ENCODE measurements around the gene DYNLT1. TPM values are rescaled to one million over a fixed set of nuclear protein-coding genes. Genes with fewer than 3 reads are reported as not detected.

Gene DYNLT1
- total RNA-seq, 3 donors from 2014 or later (not counting 1 experiment from before 2014, with no cell fraction given): 85.7 to 106 (median 86.8) TPM

GRCh38 chr6:158645064-158646022 lies 800 bp upstream of the DYNLT1 start:
- H3K36me3 Mint-ChIP-seq: peaks cover 9% of the 10 kb centered on the region
- DNase-seq (peak in 1 of 2 donors; percentile 34), ATAC-seq (no peak)
- Histone ChIP-seq H3K27me3 (ENCODE audit: control insufficient read depth, insufficient read depth, low read length) (no peaks in the 10 kb centered on the region), H3K27ac (ENCODE audit: low read length) (peak overlapping the region; percentile 94), H3K4me1 (ENCODE audit: control insufficient read depth, insufficient read depth, low read length) (peaks cover 49% of the 10 kb centered on the region), H3K9me3 (ENCODE audit: control insufficient read depth, insufficient read depth, low read length) (no peaks in the 10 kb centered on the region), H3K4me3 (ENCODE audit: low read length) (peak overlapping the region; percentile 80), H3K36me3 (ENCODE audit: control insufficient read depth, insufficient read depth, low read length) (peaks cover 16% of the 10 kb centered on the region)
- no peak for TF ChIP-seq CTCF (IDR thresholded peaks at IDR 0.05)
- 33% methylated on average over 19 of the region's 21 CpGs for WGBS (ENCODE audit: insufficient coverage)
- intact Hi-C loops (cut with micrococcal nuclease): no loop called here
- H3K27me3 Mint-ChIP-seq (ENCODE audit: low read depth in 2 of 2): no peaks in the 10 kb centered on the region
- peaks cover 65 to 68% of the 10 kb centered on the region in 2 donors for H3K4me1 Mint-ChIP-seq
- no peaks in the 10 kb centered on the region for H3K9me3 Mint-ChIP-seq
- peak overlapping the region; percentile 93 to 94 for H3K27ac Mint-ChIP-seq
- H3K4me3 Mint-ChIP-seq: peak overlapping the region; percentile 89

GRCh38 chr6:158643836-158644230 lies 710 bp downstream of the DYNLT1 start:
- no peak for TF ChIP-seq CTCF (IDR thresholded peaks at IDR 0.05)
- H3K4me3 Mint-ChIP-seq: peak overlapping the region; percentile 99
- H3K27me3 Mint-ChIP-seq (ENCODE audit: low read depth in 2 of 2): no peaks in the 10 kb centered on the region
- H3K27me3 ChIP-seq (ENCODE audit: control insufficient read depth, insufficient read depth, low read length): no peaks in the 10 kb centered on the region
- 3% methylated on average over 21 of the region's 21 CpGs for WGBS (ENCODE audit: insufficient coverage)
- H3K9me3 ChIP-seq (ENCODE audit: control insufficient read depth, insufficient read depth, low read length): no peaks in the 10 kb centered on the region
- H3K4me1 ChIP-seq (ENCODE audit: control insufficient read depth, insufficient read depth, low read length): peaks cover 51% of the 10 kb centered on the region
- peaks cover 30% of the 10 kb centered on the region for H3K36me3 ChIP-seq (ENCODE audit: control insufficient read depth, insufficient read depth, low read length)
- intact Hi-C loops (cut with micrococcal nuclease): loop anchor here (5.0 kb wide), 1 partner anchor 352 kb away; no protein-coding TSS in a partner anchor
- H3K27ac ChIP-seq (ENCODE audit: low read length): peak overlapping the region; percentile 94
- peaks cover 14% of the 10 kb centered on the region for H3K36me3 Mint-ChIP-seq
- H3K4me3 ChIP-seq (ENCODE audit: low read length): peak overlapping the region; percentile 80
- H3K4me1 Mint-ChIP-seq: peaks cover 62 to 69% of the 10 kb centered on the region in 2 donors
- peak overlapping the region; percentile 93 to 94 for H3K27ac Mint-ChIP-seq
- H3K9me3 Mint-ChIP-seq: no peaks in the 10 kb centered on the region
- DNase-seq: peak in 1 of 2 donors; percentile 51
- ATAC-seq: peak in 1 of 3 donors; percentile 2

- Mint-ChIP-seq H3K4me1 (peaks cover 68 to 73% of the 10 kb centered on the region in 2 donors), H3K4me3 (peak overlapping the region; percentile 99), H3K27me3 (ENCODE audit: low read depth in 2 of 2) (no peaks in the 10 kb centered on the region), H3K9me3 (no peaks in the 10 kb centered on the region), H3K36me3 (peaks cover 19% of the 10 kb centered on the region), H3K27ac (peak overlapping the region; percentile 93 to 94)
- Histone ChIP-seq H3K36me3 (ENCODE audit: control insufficient read depth, insufficient read depth, low read length) (peaks cover 39% of the 10 kb centered on the region), H3K9me3 (ENCODE audit: control insufficient read depth, insufficient read depth, low read length) (no peaks in the 10 kb centered on the region), H3K27me3 (ENCODE audit: control insufficient read depth, insufficient read depth, low read length) (no peaks in the 10 kb centered on the region), H3K27ac (ENCODE audit: low read length) (peak overlapping the region; percentile 94), H3K4me1 (ENCODE audit: control insufficient read depth, insufficient read depth, low read length) (peaks cover 54% of the 10 kb centered on the region), H3K4me3 (ENCODE audit: low read length) (no peak overlapping the region)
- WGBS (ENCODE audit: insufficient coverage): 93% methylated on average over 8 of the region's 8 CpGs
- DNase-seq (no peak), ATAC-seq (no peak)
- intact Hi-C loops (cut with micrococcal nuclease): loop anchor here (5.0 kb wide), 1 partner anchor 350 kb away; no protein-coding TSS in a partner anchor
- TF ChIP-seq CTCF (IDR thresholded peaks at IDR 0.05): no peak
Observed at GRCh38 chr6:158642097-158642601, 2.4 kb downstream of the DYNLT1 start.
